Hematopoietic multipotent progenitor cell (in vitro differentiated cells): ENCODE results near the gene GARIN5B. TPM values are rescaled to one million over a fixed set of nuclear protein-coding genes. Genes with fewer than 3 reads are reported as not detected.

ENCODE experiments used
- DNase-seq, 3 donors: peaks; one replicate each; pipeline ENCODE4 v3.0.0-alpha.2; 2011 to 2015; ENCODE audit warnings: low read depth in 2 of 3, low spot score in 2 of 3
- total RNA-seq: library from RNA; depleted of rRNA; stranded (reverse); fragments of >200 nt; gene quantifications from one replicate; pipeline ENCODE4 v1.2.3, GENCODE V29; 2012

GARIN5B gene
- total RNA-seq, 1 donor: not detected

DNA sequence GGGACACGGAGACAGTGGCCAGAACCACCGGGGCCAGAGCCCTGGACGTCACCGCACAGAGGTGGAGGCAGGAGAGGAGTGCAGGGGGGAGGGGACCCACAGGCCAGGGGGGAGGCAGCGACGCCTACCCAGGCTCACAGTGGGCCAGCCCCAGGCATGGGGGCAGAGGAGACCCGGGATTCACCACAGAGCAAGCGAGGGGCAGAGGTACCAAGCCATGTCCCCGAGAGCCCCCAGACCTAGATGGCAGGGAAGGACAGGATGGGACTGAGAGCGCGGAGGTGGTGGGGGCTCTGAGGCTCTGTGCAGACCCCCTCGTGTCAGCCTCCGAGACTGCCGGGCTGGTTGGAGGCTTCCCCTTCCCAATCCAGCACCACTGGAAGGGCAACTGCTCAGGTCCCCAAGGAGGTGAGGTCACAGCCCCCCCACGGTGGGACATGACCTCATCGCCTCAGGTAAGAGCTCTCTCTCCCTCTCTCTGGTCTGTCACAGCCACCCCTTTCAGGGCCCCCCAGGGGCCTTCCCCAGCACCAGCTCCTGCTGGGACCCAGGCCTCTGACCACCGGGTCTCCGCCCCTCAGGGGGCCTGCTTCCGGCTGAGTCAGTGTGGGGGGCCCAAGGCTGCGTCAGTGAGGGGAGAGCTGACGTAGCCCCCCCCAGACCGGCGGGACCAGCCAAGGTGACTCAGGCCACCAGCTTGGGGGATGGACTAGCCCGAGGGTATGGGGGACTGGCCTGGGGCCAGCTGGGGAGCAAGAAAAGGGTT lies 9.4 kb upstream of the GARIN5B start:
- DNase-seq: peak in 2 of 3 donors; percentile 66 to 83

GRCh38 chr19:55370305-55370988 lies 7.4 kb upstream of the GARIN5B start, which contains the start of gene IL11:
Gene IL11 (minus strand): TSS chr19:55370463. CDS start chr19:55370310, 153 bp downstream.
- DNase-seq: no peak

GRCh38 chr19:55369653-55370304 lies 6.7 kb upstream of the GARIN5B start:
- no peak for DNase-seq

DNA sequence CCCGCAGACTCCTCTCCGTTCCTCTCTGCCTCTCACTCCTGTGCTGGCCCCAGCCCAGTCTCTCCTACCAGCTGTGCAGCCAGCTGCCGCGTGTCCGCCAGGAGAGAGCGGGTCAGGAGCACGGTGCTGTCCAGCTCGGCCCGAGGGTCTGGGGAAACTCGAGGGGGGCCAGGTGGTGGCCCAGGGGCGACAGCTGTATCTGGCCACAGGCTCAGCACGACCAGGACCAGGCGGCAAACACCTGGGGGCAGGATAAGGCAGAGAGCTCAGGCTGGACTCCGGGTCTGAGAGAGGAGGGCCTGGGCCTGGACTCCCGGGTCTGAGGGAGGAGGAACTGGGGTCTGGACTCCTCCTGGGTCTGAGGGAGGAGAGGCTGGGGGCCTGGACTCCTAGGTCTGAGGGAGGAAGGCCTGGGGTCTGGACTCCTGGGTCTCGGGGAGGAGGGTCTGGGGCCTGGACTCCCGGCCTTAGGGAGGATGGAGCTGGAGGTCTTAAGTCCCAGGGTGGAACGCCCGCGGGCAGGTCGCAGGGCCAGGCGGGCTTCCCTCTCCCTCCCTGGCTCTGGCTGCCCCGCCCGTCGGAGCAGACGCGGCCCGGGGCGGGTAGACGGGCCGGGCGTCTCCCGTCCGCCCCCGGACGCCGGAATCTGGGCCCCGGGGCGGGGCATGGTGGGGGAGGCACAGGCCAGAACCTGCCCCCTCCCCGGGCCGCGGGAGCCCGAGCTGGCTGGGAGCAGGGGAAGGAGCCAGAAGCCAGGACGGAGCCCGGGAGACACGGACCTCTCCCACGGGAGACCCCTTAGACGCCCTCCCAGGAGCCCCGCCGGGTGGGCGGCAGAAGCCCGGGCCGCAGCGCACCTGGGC lies 5.9 kb upstream of the GARIN5B start:
- no peak for DNase-seq

GRCh38 chr19:55368106-55368505 lies 5.0 kb upstream of the GARIN5B start:
- DNase-seq: no peak

GRCh38 chr19:55366790-55367189 lies 3.7 kb upstream of the GARIN5B start:
- DNase-seq: no peak

GRCh38 chr19:55365964-55366363 lies 2.9 kb upstream of the GARIN5B start:
- DNase-seq: no peak

GRCh38 chr19:55365245-55365644 lies 2.2 kb upstream of the GARIN5B start:
- DNase-seq: no peak

DNA sequence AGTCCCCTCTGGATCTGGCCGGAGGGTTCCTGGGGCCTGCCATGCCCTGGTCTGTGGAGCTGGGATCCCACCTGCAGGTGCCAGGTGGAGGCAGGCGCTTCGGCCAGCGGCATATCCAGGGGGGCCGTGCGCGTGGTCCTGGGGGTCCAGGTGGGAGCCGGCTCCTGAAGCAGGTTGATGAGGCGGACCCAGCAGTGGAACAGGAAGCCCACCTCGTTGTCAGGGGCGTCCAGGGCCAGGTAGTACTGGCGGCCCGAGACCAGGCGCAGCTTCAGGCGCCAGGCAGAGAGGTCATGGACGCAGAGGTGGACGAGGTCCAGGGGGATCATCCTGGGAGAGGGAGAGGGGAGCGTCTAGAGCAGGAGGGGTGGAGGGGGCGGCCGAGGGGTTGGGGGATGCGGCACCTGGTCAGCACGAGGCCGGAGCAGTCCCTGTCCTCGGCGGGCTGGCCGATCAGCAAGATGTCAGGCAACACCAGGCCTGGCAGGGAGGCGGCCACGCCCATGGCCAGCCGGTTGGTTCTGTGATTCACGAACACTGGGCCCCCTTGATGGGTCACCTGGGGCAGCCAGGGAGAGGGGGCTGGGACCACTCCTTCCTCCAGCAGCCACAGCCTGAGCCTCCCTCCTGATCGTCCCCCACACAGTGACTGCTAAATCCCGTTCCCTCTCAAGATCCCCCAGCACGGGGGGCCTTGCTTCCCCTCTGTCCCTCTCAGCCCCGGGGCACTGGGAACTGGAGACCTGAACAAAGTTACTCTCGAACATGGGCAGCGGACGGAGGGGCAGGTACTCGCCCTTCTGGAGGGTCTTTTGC lies 678 bp downstream of the GARIN5B start:
- DNase-seq: no peak

DNA sequence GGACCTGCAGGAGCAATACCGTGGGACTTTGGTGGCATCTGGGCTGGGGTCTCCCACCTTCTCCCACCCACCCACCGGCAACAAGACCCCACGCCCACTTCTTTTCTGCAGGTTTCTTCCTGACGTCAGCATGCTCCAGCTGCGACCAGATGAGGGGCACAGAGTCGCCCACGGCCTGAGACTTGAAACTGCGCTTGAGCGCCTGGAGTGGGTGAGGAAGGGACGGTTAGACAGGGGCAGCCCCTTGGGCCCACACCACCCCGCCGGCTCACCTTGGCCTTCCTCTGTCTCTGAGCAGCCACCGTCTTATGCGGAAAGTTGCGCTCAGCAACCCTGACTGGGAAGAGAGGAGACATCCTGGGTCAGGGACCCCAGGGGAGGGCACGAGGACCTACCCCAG lies 2.2 kb downstream of the GARIN5B start:
- DNase-seq: no peak

DNA sequence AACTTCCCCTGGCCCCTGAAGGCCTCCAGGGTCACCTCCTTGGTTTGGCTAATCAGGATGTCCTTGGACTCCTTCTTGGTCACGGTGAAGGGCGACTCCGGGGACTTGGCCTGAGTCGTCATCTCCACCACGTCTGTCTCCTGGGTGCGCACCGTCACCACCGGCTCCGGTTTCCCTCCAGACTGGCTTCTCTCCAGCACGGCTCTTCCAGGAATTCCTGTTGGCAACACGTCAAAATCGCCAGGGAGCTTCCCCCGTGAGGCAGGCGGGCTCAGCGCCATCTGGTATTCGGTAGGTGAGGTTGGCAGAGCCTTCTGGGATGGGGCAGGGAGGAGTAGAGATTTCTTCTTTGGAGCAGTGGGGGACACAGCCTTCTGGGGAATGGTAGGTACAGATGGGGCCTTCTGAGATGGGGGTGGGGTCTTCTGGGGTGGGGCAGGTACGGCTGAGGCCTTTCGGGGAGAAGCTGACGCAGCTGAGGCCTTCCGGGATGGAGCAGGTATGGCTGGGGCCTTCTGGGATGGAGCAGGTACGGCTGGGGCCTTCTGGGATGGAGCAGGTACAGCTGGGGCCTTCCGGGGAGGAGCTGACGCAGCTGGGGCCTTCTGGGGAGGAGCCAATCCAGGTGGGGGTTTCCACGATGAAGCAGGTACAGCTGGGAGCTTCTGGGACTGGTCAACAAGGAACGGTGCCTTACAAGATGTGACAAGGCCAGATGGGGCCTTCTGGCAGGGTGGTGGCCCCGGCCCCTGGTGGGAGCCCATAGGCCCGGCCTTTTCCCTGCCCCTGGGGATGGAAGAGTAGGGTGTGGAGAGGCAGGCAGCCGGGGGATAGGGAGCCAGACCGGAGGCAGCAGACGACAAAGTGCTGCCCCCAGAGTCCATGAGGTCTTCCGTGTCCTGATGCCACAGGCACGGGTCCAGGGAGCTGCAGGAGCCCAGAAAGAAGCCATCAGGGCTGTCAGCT lies 3.8 kb downstream of the GARIN5B start:
- DNase-seq: no peak

- no peak for DNase-seq
These were observed 4.6 kb downstream of the GARIN5B start for GRCh38 chr19:55358493-55358892.

- peak in 2 of 3 donors; percentile 20 to 39 for DNase-seq
These were observed 7.7 kb downstream of the GARIN5B start for GRCh38 chr19:55355213-55355821.

GRCh38 chr19:55354698-55355212 lies 8.3 kb downstream of the GARIN5B start, which contains the start of gene COX6B2:
Gene COX6B2 (minus strand): TSS chr19:55354719. CDS start chr19:55354521, 198 bp downstream.
- DNase-seq: peak in 1 of 3 donors; percentile 25

GRCh38 chr19:55353803-55354697 lies 9.0 kb downstream of the GARIN5B start:
- DNase-seq: peak; percentile 52 to 68 (median 63)

GRCh38 chr19:55353356-55353802 lies 9.7 kb downstream of the GARIN5B start:
- DNase-seq: no peak
